ENCODE data around the gene HAS3.

Gene HAS3

DNA sequence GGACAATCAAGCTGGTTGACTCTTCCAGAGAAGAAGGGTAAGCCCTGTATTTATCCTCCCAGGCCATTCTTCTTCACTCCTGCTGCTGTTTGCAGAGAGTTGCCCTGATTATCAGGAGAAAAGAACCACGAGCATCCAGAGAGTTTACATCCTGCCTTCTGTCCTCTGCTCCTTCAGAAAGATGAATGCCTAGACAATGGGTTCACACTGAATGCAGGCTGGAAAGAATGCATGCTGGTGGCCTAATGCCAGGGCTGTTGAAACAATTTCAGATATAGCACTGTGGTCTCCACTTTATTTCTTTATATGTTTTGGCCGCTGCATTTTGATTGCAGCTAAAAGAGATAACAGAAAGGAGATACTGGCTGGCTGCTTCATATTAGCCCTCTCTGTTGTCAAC lies 21.2 kb upstream of the HAS3 start:
- peaks cover 8% of the 10 kb centered on the region for H3K4me1 ChIP-seq (ENCODE audit: insufficient read depth, low read length, poor library complexity, severe bottlenecking)

GRCh38 chr16:69085032-69085695 lies 20.3 kb upstream of the HAS3 start:
- no peak overlapping the region for H2AFZ ChIP-seq (ENCODE audit: low read length)
- H3K9me2 ChIP-seq (replicated peaks; ENCODE audit: low read depth, low read length), result no peaks in the 10 kb centered on the region
- no peak overlapping the region for H3K4me3 ChIP-seq (ENCODE audit: low read length, poor library complexity, severe bottlenecking)
- H3F3A ChIP-seq (ENCODE audit: low read depth), result no peaks in the 10 kb centered on the region
- no peaks in the 10 kb centered on the region for H3K36me3 ChIP-seq (ENCODE audit: insufficient read depth, low read length)
- no peaks in the 10 kb centered on the region for H3K9me3 ChIP-seq (ENCODE audit: insufficient read depth, low read depth, low read length)
- H3K79me2 ChIP-seq (ENCODE audit: insufficient read depth, low read length), result no peaks in the 10 kb centered on the region
- peaks cover 8% of the 10 kb centered on the region for H3K4me1 ChIP-seq (ENCODE audit: insufficient read depth, low read length, poor library complexity, severe bottlenecking)
- H3K27me3 ChIP-seq (ENCODE audit: insufficient read depth, low read length, poor library complexity, severe bottlenecking), result no peaks in the 10 kb centered on the region
- no peak overlapping the region for H3K4me2 ChIP-seq (ENCODE audit: low read depth, low read length, poor library complexity, severe bottlenecking)
- no peak overlapping the region for H3K9ac ChIP-seq (ENCODE audit: low read depth, low read length, poor library complexity, severe bottlenecking)
- H4K20me1 ChIP-seq (ENCODE audit: insufficient read depth, low read length, poor library complexity, severe bottlenecking), result no peaks in the 10 kb centered on the region
- TF ChIP-seq, protein P1, sequence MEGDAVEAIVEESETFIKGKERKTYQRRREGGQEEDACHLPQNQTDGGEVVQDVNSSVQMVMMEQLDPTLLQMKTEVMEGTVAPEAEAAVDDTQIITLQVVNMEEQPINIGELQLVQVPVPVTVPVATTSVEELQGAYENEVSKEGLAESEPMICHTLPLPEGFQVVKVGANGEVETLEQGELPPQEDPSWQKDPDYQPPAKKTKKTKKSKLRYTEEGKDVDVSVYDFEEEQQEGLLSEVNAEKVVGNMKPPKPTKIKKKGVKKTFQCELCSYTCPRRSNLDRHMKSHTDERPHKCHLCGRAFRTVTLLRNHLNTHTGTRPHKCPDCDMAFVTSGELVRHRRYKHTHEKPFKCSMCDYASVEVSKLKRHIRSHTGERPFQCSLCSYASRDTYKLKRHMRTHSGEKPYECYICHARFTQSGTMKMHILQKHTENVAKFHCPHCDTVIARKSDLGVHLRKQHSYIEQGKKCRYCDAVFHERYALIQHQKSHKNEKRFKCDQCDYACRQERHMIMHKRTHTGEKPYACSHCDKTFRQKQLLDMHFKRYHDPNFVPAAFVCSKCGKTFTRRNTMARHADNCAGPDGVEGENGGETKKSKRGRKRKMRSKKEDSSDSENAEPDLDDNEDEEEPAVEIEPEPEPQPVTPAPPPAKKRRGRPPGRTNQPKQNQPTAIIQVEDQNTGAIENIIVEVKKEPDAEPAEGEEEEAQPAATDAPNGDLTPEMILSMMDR (conservative IDR thresholded peaks at IDR 0.05; ENCODE audit: low read length), result no peak
- no peak for TF ChIP-seq EZH2phosphoT487 (IDR thresholded peaks at IDR 0.05; ENCODE audit: borderline replicate concordance)

More for the DNA sequence above, 21.2 kb upstream of the HAS3 start:
- no peaks in the 10 kb centered on the region for H3K79me2 ChIP-seq (ENCODE audit: insufficient read depth, low read length)
- H3K4me2 ChIP-seq (ENCODE audit: low read depth, low read length, poor library complexity, severe bottlenecking), result no peak overlapping the region
- no peak for TF ChIP-seq EZH2phosphoT487 (IDR thresholded peaks at IDR 0.05; ENCODE audit: borderline replicate concordance)
- TF ChIP-seq, protein P1 (conservative IDR thresholded peaks at IDR 0.05; ENCODE audit: low read length), result no peak
- no peaks in the 10 kb centered on the region for H3F3A ChIP-seq (ENCODE audit: low read depth)
- no peak overlapping the region for H3K9ac ChIP-seq (ENCODE audit: low read depth, low read length, poor library complexity, severe bottlenecking)
- H3K9me3 ChIP-seq (ENCODE audit: insufficient read depth, low read depth, low read length), result no peaks in the 10 kb centered on the region
- no peaks in the 10 kb centered on the region for H3K27me3 ChIP-seq (ENCODE audit: insufficient read depth, low read length, poor library complexity, severe bottlenecking)
- no peak overlapping the region for H3K4me3 ChIP-seq (ENCODE audit: low read length, poor library complexity, severe bottlenecking)
- H4K20me1 ChIP-seq (ENCODE audit: insufficient read depth, low read length, poor library complexity, severe bottlenecking), result no peaks in the 10 kb centered on the region
- H3K36me3 ChIP-seq (ENCODE audit: insufficient read depth, low read length), result no peaks in the 10 kb centered on the region
- no peaks in the 10 kb centered on the region for H3K9me2 ChIP-seq (replicated peaks; ENCODE audit: low read depth, low read length)
- 0 out of 2 replicates have a peak overlapping the region, but pooled peaks have one; percentile 21 for H2AFZ ChIP-seq (ENCODE audit: low read length)

DNA sequence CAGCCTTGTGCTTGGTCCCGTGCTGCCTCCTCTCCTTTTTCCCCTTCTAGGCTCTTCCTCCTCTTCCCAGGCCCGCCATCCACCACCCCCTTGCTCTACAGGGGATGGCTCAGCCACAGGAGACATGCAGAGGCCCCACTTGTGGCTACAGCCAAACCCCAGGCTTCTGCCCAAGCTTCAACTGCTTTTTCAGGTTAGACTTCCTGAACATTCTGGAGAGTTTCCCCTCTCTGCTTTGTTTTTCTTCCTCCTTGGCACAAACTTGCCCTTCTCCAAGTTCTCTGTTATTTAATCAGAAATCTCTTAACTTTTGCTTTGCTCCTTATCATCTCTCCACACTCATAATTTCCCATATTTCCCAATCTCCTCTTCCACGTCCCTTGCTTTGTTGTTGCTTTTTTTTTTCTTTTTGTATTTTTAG lies 18.3 kb upstream of the HAS3 start:
- peaks cover 8% of the 10 kb centered on the region for H3K4me1 ChIP-seq (ENCODE audit: insufficient read depth, low read length, poor library complexity, severe bottlenecking)
- H3K36me3 ChIP-seq (ENCODE audit: insufficient read depth, low read length), result no peaks in the 10 kb centered on the region
- H3F3A ChIP-seq (ENCODE audit: low read depth), result no peaks in the 10 kb centered on the region
- peak overlapping the region; percentile 8 for H3K9ac ChIP-seq (ENCODE audit: low read depth, low read length, poor library complexity, severe bottlenecking)
- TF ChIP-seq EZH2phosphoT487 (IDR thresholded peaks at IDR 0.05; ENCODE audit: borderline replicate concordance), result no peak
- TF ChIP-seq, protein P1 (conservative IDR thresholded peaks at IDR 0.05; ENCODE audit: low read length), result no peak
- no peaks in the 10 kb centered on the region for H3K9me2 ChIP-seq (replicated peaks; ENCODE audit: low read depth, low read length)
- H3K4me2 ChIP-seq (ENCODE audit: low read depth, low read length, poor library complexity, severe bottlenecking), result peak overlapping the region; percentile 17
- no peaks in the 10 kb centered on the region for H3K9me3 ChIP-seq (ENCODE audit: insufficient read depth, low read depth, low read length)
- H3K4me3 ChIP-seq (ENCODE audit: low read length, poor library complexity, severe bottlenecking), result no peak overlapping the region
- no peaks in the 10 kb centered on the region for H3K27me3 ChIP-seq (ENCODE audit: insufficient read depth, low read length, poor library complexity, severe bottlenecking)
- H3K79me2 ChIP-seq (ENCODE audit: insufficient read depth, low read length), result no peaks in the 10 kb centered on the region
- no peaks in the 10 kb centered on the region for H4K20me1 ChIP-seq (ENCODE audit: insufficient read depth, low read length, poor library complexity, severe bottlenecking)
- H2AFZ ChIP-seq (ENCODE audit: low read length), result peak overlapping the region; percentile 67
